Upper lobe of left lung (tissue), 6 donors: ENCODE results near the gene ACTR5. TPM values are rescaled to one million over a fixed set of nuclear protein-coding genes. Genes with fewer than 3 reads are reported as not detected.

Source experiments
- ATAC-seq, 2 donors: fragments of 200-7000 bp; cut with Tn5 transposase; one replicate each; pipeline ENCODE4 v1.9.1; 2022; ENCODE audit warnings: mild to moderate bottlenecking in 2 of 2, moderate library complexity in 2 of 2; ENCODE audit not compliant: low FRiP score in 2 of 2
- DNase-seq, 2 donors: peaks; one replicate each; pipeline ENCODE4 v3.0.0-alpha.2; 2019 to 2020
- H3K27ac ChIP-seq, 4 donors: fragments of 200-600 bp; sonication (generic); one replicate each; pipeline ENCODE4 v1.5.1; 2016 to 2019
- H3K27me3 ChIP-seq, 4 donors: fragments of 200-600 bp; sonication (generic); one replicate each; pipeline ENCODE4 v1.5.1; 2017 to 2019
- H3K36me3 ChIP-seq, 4 donors: fragments of 200-600 bp; sonication (generic); one replicate each; pipeline ENCODE4 v1.5.1; 2016 to 2019
- H3K4me1 ChIP-seq, 4 donors: fragments of 200-600 bp; sonication (generic); one replicate each; pipeline ENCODE4 v1.5.1; 2018 to 2019
- H3K4me3 ChIP-seq, 4 donors: fragments of 200-600 bp; sonication (generic); one replicate each; pipeline ENCODE4 v1.5.1; 2017 to 2019; ENCODE audit warnings: mild to moderate bottlenecking in 2 of 4, moderate library complexity in 1 of 4
- H3K9me3 ChIP-seq, 4 donors: fragments of 200-600 bp; sonication (generic); one replicate each; pipeline ENCODE4 v1.5.1; 2018 to 2019
- EP300 ChIP-seq, 4 donors: sonication (generic); formaldehyde crosslinking; IDR thresholded peaks; one replicate each; pipeline ENCODE4 v1.5.1; 2017; ENCODE audit warnings: antibody characterized with exemption in 4 of 4, control low read depth in 2 of 4
- POLR2A ChIP-seq, 4 donors: fragments of 450-650 bp; IDR thresholded peaks; one replicate each; pipeline ENCODE4 v1.5.1; 2016 to 2017; ENCODE audit warnings: antibody characterized with exemption in 4 of 4, mild to moderate bottlenecking in 2 of 4
- POLR2AphosphoS5 ChIP-seq, 2 donors: sonication (generic); formaldehyde crosslinking; IDR thresholded peaks; one replicate each; pipeline ENCODE4 v1.5.1; 2017; ENCODE audit warnings: antibody characterized with exemption in 2 of 2
- WGBS, 2 donors: methylation state at CpG; one replicate each; pipeline ENCODE4 v1.1.5; 2017 to 2018; 5-methylcytosine and 5-hydroxymethylcytosine counted together
- total RNA-seq, 6 donors: library from RNA; depleted of rRNA in 4 of 6; stranded (reverse); fragments of >200 nt in 4 of 6; gene quantifications; one replicate each; pipeline versions ENCODE4 v1.1.0 to v1.2.1, GENCODE V29; 2016 to 2021
- TF ChIP-seq, protein P1 (sequence below), 6 experiments: fragments of 450-650 bp in 4 of 6; fragments of 200-600 bp in 2 of 6; sonication (generic) in 2 of 6; IDR thresholded peaks; one replicate each; pipeline ENCODE4 v1.5.1; 2016 to 2019; ENCODE audit warnings: antibody characterized with exemption in 6 of 6
- donor health status: DM: no; HTN: no; CAD: no; lungs with moderate emphysema.
- donor health status: DM: no; HTN: yes; CAD: no; lungs with severe emphysema.

Gene ACTR5
- total RNA-seq, 6 donors from 2014 or later = 7.2 to 23.0 (median 8.8) TPM

DNA sequence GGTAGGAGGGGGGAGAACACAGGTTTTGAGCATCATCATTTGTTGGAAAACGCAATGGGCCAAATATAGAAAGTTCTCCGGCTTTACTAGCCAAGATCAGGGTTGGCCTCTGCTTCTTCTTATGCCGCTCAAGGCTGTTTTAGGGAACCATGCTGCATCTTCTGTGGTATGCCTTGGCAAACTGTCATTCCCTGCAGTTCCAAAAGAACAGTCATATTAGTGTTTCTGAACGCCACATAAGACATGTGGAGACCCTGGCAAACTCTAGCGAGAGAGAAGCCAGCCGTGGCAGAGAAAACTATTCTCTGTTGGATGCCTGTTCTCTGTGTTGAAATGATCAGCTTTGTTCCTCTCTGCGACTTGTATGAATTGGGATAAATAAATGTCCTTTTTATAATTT is 10.8 kb downstream of the ACTR5 start:
- H3K4me1 ChIP-seq = no peaks in the 10 kb centered on the region
- DNase-seq = no peak
- 88 to 99% methylated on average over 7 of the region's 7 CpGs for WGBS, 2 donors
- no peak overlapping the region for H3K27ac ChIP-seq
- no peaks in the 10 kb centered on the region for H3K27me3 ChIP-seq
- ATAC-seq = no peak
- TF ChIP-seq POLR2A (IDR thresholded peaks at IDR 0.05) (no peak), POLR2AphosphoS5 (IDR thresholded peaks at IDR 0.05) (no peak), EP300 (IDR thresholded peaks at IDR 0.05) (no peak)
- TF ChIP-seq, protein P1, sequence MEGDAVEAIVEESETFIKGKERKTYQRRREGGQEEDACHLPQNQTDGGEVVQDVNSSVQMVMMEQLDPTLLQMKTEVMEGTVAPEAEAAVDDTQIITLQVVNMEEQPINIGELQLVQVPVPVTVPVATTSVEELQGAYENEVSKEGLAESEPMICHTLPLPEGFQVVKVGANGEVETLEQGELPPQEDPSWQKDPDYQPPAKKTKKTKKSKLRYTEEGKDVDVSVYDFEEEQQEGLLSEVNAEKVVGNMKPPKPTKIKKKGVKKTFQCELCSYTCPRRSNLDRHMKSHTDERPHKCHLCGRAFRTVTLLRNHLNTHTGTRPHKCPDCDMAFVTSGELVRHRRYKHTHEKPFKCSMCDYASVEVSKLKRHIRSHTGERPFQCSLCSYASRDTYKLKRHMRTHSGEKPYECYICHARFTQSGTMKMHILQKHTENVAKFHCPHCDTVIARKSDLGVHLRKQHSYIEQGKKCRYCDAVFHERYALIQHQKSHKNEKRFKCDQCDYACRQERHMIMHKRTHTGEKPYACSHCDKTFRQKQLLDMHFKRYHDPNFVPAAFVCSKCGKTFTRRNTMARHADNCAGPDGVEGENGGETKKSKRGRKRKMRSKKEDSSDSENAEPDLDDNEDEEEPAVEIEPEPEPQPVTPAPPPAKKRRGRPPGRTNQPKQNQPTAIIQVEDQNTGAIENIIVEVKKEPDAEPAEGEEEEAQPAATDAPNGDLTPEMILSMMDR (IDR thresholded peaks at IDR 0.05) = no peak
- H3K4me3 ChIP-seq = no peak overlapping the region
- H3K36me3 ChIP-seq = peaks cover 14 to 100% (median 72%) of the 10 kb centered on the region in 4 donors
- no peaks in the 10 kb centered on the region for H3K9me3 ChIP-seq

DNA sequence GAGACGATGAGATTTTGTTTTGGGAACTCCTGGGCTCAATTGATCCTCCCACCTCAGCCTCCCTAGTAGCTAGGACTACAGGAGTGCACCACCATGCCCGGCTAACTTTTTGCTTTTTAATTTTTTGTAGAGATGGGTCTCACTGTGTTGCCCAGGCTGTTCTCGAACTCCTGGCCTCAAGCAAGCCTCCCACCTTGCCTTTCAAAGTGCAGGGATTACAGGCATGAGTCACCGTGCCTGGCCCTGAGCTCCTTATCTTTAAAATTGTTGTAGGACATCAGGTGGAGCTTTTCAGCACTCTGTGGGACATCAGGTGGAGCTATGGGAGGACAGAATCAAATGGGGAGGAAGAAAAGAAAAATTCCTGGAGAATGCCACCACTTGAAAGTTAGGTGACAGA is 12.7 kb downstream of the ACTR5 start:
- Histone ChIP-seq H3K27me3 (no peaks in the 10 kb centered on the region), H3K36me3 (peaks cover 11 to 100% (median 72%) of the 10 kb centered on the region in 4 donors), H3K4me3 (no peak overlapping the region), H3K4me1 (no peaks in the 10 kb centered on the region), H3K27ac (no peak overlapping the region), H3K9me3 (no peaks in the 10 kb centered on the region)
- ATAC-seq (no peak), DNase-seq (no peak)
- TF ChIP-seq EP300 (IDR thresholded peaks at IDR 0.05) (no peak), POLR2AphosphoS5 (IDR thresholded peaks at IDR 0.05) (no peak), POLR2A (IDR thresholded peaks at IDR 0.05) (no peak)
- TF ChIP-seq, protein P1 (IDR thresholded peaks at IDR 0.05) = no peak
- WGBS, 2 donors = 93 to 96% methylated on average over 4 of the region's 4 CpGs

DNA sequence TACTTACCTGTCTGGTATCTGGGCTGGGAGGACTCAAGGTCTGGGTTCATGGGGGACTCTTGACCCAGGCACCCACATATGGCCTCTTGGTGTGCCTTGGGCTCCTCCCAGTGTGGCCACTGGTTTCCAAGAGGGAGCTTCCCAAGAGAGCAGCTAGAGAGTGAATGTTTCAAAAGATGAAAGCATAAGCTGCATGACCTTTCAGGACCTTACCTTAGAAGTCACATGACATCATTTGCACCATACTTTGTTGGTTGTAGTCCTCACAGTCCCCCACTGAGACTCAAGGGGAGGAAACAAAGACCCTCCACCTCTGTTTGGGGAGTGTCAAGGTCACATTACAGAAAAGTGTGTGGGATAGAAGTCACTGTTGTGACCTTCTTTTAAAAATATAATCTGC is 13.9 kb downstream of the ACTR5 start:
- H3K27me3 ChIP-seq = no peaks in the 10 kb centered on the region

DNA sequence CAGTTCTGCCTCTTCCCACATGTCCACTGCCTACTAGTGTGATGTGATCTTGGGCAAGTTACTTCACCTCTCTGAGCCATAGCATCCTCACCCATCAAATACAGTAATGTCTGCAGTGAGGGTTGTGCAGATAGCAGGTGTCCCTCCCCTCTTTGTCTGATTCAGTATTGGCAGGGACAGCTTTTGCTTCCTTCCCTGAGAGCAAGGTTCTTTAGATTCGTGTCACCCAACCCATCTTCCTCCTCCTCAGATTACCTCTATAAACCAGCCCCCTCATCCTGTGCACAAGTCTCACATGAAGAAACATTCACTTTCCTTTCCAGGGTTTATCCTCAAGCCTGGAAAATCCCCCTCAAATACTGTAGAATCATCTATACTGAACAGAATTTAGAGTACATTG is 15.4 kb downstream of the ACTR5 start:
- Histone ChIP-seq H3K4me3 (no peak overlapping the region), H3K36me3 (peaks cover 5 to 100% (median 75%) of the 10 kb centered on the region in 4 donors), H3K9me3 (no peaks in the 10 kb centered on the region), H3K4me1 (no peaks in the 10 kb centered on the region), H3K27me3 (no peaks in the 10 kb centered on the region), H3K27ac (no peak overlapping the region)
- 50 to 67% methylated on average over 1 of the region's 1 CpG for WGBS, 2 donors
- TF ChIP-seq, protein P1 (IDR thresholded peaks at IDR 0.05) = no peak
- no peak for TF ChIP-seq EP300 (IDR thresholded peaks at IDR 0.05)
- no peak for TF ChIP-seq POLR2A (IDR thresholded peaks at IDR 0.05)
- TF ChIP-seq POLR2AphosphoS5 (IDR thresholded peaks at IDR 0.05) = no peak
- no peak for DNase-seq
- no peak for ATAC-seq

More for the DNA sequence above, 13.9 kb downstream of the ACTR5 start:
- Histone ChIP-seq H3K4me3 (no peak overlapping the region), H3K4me1 (no peaks in the 10 kb centered on the region), H3K27ac (no peak overlapping the region), H3K9me3 (no peaks in the 10 kb centered on the region), H3K36me3 (peaks cover 11 to 100% (median 74%) of the 10 kb centered on the region in 4 donors)
- TF ChIP-seq, protein P1 (IDR thresholded peaks at IDR 0.05) = no peak
- TF ChIP-seq POLR2A (IDR thresholded peaks at IDR 0.05) (no peak), EP300 (IDR thresholded peaks at IDR 0.05) (no peak), POLR2AphosphoS5 (IDR thresholded peaks at IDR 0.05) (no peak)
- no peak for ATAC-seq
- no peak for DNase-seq

DNA sequence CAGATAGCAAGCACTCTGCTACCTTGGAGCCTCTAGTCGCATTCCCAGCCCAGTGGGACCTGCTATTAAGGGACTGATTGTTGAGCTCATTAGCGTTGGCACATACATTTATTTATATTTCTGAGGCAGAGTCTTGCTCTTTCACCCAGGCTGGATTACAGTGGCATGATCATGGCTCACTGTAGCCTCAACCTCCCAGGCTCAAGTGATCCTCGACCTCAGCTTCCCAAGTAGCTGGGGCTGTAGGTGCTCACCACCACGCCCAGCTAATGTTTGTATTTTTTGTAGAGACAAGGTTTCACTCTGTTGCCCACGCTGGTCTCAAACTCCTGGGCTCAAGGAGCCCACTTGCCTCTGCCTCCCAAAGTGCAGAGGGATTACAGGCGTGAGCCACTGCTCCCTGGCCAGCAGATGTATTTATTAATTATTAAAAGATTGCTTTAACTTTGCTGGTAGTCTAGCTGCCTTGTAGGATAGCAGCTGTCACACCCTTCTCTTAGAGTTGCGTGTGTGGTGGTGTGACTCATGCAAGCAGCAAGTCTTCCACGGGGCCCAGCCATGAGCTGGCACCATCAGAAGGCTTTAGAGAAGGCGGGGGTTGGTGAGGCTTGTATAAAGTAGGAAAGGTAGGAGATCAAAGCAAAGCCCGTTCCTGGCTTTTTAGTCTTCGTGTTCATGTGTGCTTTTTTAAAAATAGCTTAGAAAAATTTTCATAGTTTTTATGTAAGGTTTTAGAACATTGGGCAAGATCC is 16.5 kb downstream of the ACTR5 start:
- peaks cover 2 to 100% (median 75%) of the 10 kb centered on the region in 4 donors for H3K36me3 ChIP-seq
- TF ChIP-seq, protein P1 (IDR thresholded peaks at IDR 0.05) = no peak
- no peak for TF ChIP-seq EP300 (IDR thresholded peaks at IDR 0.05)
- DNase-seq = no peak
- 79 to 83% methylated on average over 11 of the region's 11 CpGs for WGBS, 2 donors
- H3K4me1 ChIP-seq = no peaks in the 10 kb centered on the region
- H3K4me3 ChIP-seq = no peak overlapping the region
- no peak for ATAC-seq
- no peaks in the 10 kb centered on the region for H3K9me3 ChIP-seq
- H3K27ac ChIP-seq = no peak overlapping the region
- no peaks in the 10 kb centered on the region for H3K27me3 ChIP-seq
